ENCODE results near the gene BMP8B. TPM values are rescaled to one million over a fixed set of nuclear protein-coding genes. Genes with fewer than 3 reads are reported as not detected.
"Not testable (repeated sequence)": the region's sequence is repeated elsewhere in the genome, so short reads cannot be mapped to it uniquely, and the experiment has no call there.

The BMP8B gene
- total and polyA plus RNA-seq, 2 donors (not counting 1 experiment from before 2014, with no cell fraction given): 0.01 TPM; not detected in 1

- Histone ChIP-seq H3K27ac (ENCODE audit: insufficient read depth, low read length) (no peak overlapping the region), H3K4me2 (ENCODE audit: extremely low read depth, insufficient read depth, low read length) (no peak overlapping the region), H3K9me3 (ENCODE audit: control insufficient read depth, insufficient read depth, low read depth, low read length) (no peaks in the 10 kb centered on the region), H3K4me3 (replicated peaks in 1 of 4; ENCODE audit: control extremely low read depth in 1 of 4, insufficient read depth in 1 of 4, low read depth in 3 of 4, low read length in 4 of 4) (no peak overlapping the region), H2AFZ (ENCODE audit: low read length) (no peak overlapping the region), H3K36me3 (ENCODE audit: control insufficient read depth, insufficient read depth, low read length) (no peaks in the 10 kb centered on the region), H3K9ac (ENCODE audit: insufficient read depth, low read length) (no peak overlapping the region), H4K20me1 (ENCODE audit: control insufficient read depth, extremely low read depth, insufficient read depth, low read length) (no peaks in the 10 kb centered on the region), H3K79me2 (ENCODE audit: control insufficient read depth, insufficient read depth, low read length) (no peaks in the 10 kb centered on the region), H3K27me3 (ENCODE audit: control insufficient read depth, insufficient read depth, low read length) (peaks cover 10% of the 10 kb centered on the region), H3K4me1 (ENCODE audit: control insufficient read depth, extremely low read depth, insufficient read depth, low read length) (no peaks in the 10 kb centered on the region)
- TF ChIP-seq EZH2 (IDR thresholded peaks at IDR 0.05; ENCODE audit: low read length, missing control alignments) (no peak), CTCF (conservative IDR thresholded peaks at IDR 0.05 in 1 of 2, IDR thresholded peaks at IDR 0.05 in 1 of 2; ENCODE audit: low read depth in 1 of 2, low read length in 2 of 2) (no peak)
- DNase-seq (ENCODE audit: low read depth in 2 of 2): no peak
These were observed 11.8 kb downstream of the BMP8B start for GRCh38 chr1:39776886-39777285.

- Histone ChIP-seq H3K9ac (ENCODE audit: insufficient read depth, low read length) (no peak overlapping the region), H4K20me1 (ENCODE audit: control insufficient read depth, extremely low read depth, insufficient read depth, low read length) (no peaks in the 10 kb centered on the region), H3K4me1 (ENCODE audit: control insufficient read depth, extremely low read depth, insufficient read depth, low read length) (no peaks in the 10 kb centered on the region), H3K4me3 (replicated peaks in 1 of 4; ENCODE audit: control extremely low read depth in 1 of 4, insufficient read depth in 1 of 4, low read depth in 3 of 4, low read length in 4 of 4) (no peak overlapping the region), H3K9me3 (ENCODE audit: control insufficient read depth, insufficient read depth, low read depth, low read length) (no peaks in the 10 kb centered on the region), H3K4me2 (ENCODE audit: extremely low read depth, insufficient read depth, low read length) (no peak overlapping the region), H3K27me3 (ENCODE audit: control insufficient read depth, insufficient read depth, low read length) (peaks cover 10% of the 10 kb centered on the region), H3K79me2 (ENCODE audit: control insufficient read depth, insufficient read depth, low read length) (no peaks in the 10 kb centered on the region), H3K27ac (ENCODE audit: insufficient read depth, low read length) (no peak overlapping the region), H2AFZ (ENCODE audit: low read length) (no peak overlapping the region), H3K36me3 (ENCODE audit: control insufficient read depth, insufficient read depth, low read length) (no peaks in the 10 kb centered on the region)
- TF ChIP-seq EZH2 (IDR thresholded peaks at IDR 0.05; ENCODE audit: low read length, missing control alignments): no peak
- no peak for TF ChIP-seq CTCF (conservative IDR thresholded peaks at IDR 0.05 in 1 of 2, IDR thresholded peaks at IDR 0.05 in 1 of 2; ENCODE audit: low read depth in 1 of 2, low read length in 2 of 2)
- DNase-seq (ENCODE audit: low read depth in 2 of 2): no peak
These were observed 12.3 kb downstream of the BMP8B start for GRCh38 chr1:39776400-39776713.

- H3K9ac ChIP-seq (ENCODE audit: insufficient read depth, low read length); H2AFZ ChIP-seq (ENCODE audit: low read length); H3K4me1 ChIP-seq (ENCODE audit: control insufficient read depth, extremely low read depth, insufficient read depth, low read length); H3K79me2 ChIP-seq (ENCODE audit: control insufficient read depth, insufficient read depth, low read length); H4K20me1 ChIP-seq (ENCODE audit: control insufficient read depth, extremely low read depth, insufficient read depth, low read length); H3K4me3 ChIP-seq (replicated peaks in 1 of 4; ENCODE audit: control extremely low read depth in 1 of 4, insufficient read depth in 1 of 4, low read depth in 3 of 4, low read length in 4 of 4); H3K36me3 ChIP-seq (ENCODE audit: control insufficient read depth, insufficient read depth, low read length); H3K4me2 ChIP-seq (ENCODE audit: extremely low read depth, insufficient read depth, low read length); DNase-seq (ENCODE audit: low read depth in 2 of 2); H3K9me3 ChIP-seq (ENCODE audit: control insufficient read depth, insufficient read depth, low read depth, low read length); H3K27ac ChIP-seq (ENCODE audit: insufficient read depth, low read length): not testable (repeated sequence)
- H3K27me3 ChIP-seq (ENCODE audit: control insufficient read depth, insufficient read depth, low read length): peaks cover 10% of the 10 kb centered on the region
These were observed 12.8 kb downstream of the BMP8B start for GRCh38 chr1:39775676-39776399.

- not testable (repeated sequence) for H2AFZ ChIP-seq (ENCODE audit: low read length); H3K9ac ChIP-seq (ENCODE audit: insufficient read depth, low read length); H3K27me3 ChIP-seq (ENCODE audit: control insufficient read depth, insufficient read depth, low read length); H3K4me3 ChIP-seq (replicated peaks in 1 of 4; ENCODE audit: control extremely low read depth in 1 of 4, insufficient read depth in 1 of 4, low read depth in 3 of 4, low read length in 4 of 4); H3K4me1 ChIP-seq (ENCODE audit: control insufficient read depth, extremely low read depth, insufficient read depth, low read length); H3K36me3 ChIP-seq (ENCODE audit: control insufficient read depth, insufficient read depth, low read length); H4K20me1 ChIP-seq (ENCODE audit: control insufficient read depth, extremely low read depth, insufficient read depth, low read length); H3K4me2 ChIP-seq (ENCODE audit: extremely low read depth, insufficient read depth, low read length); H3K9me3 ChIP-seq (ENCODE audit: control insufficient read depth, insufficient read depth, low read depth, low read length); H3K27ac ChIP-seq (ENCODE audit: insufficient read depth, low read length); H3K79me2 ChIP-seq (ENCODE audit: control insufficient read depth, insufficient read depth, low read length); DNase-seq (ENCODE audit: low read depth in 2 of 2)
These were observed 13.5 kb downstream of the BMP8B start for GRCh38 chr1:39775141-39775540.

- H3K9ac ChIP-seq (ENCODE audit: insufficient read depth, low read length); H3K4me2 ChIP-seq (ENCODE audit: extremely low read depth, insufficient read depth, low read length); H2AFZ ChIP-seq (ENCODE audit: low read length); DNase-seq (ENCODE audit: low read depth in 2 of 2); H3K27ac ChIP-seq (ENCODE audit: insufficient read depth, low read length); H3K9me3 ChIP-seq (ENCODE audit: control insufficient read depth, insufficient read depth, low read depth, low read length); H3K79me2 ChIP-seq (ENCODE audit: control insufficient read depth, insufficient read depth, low read length); H4K20me1 ChIP-seq (ENCODE audit: control insufficient read depth, extremely low read depth, insufficient read depth, low read length); H3K27me3 ChIP-seq (ENCODE audit: control insufficient read depth, insufficient read depth, low read length); H3K36me3 ChIP-seq (ENCODE audit: control insufficient read depth, insufficient read depth, low read length); H3K4me3 ChIP-seq (replicated peaks in 1 of 4; ENCODE audit: control extremely low read depth in 1 of 4, insufficient read depth in 1 of 4, low read depth in 3 of 4, low read length in 4 of 4); H3K4me1 ChIP-seq (ENCODE audit: control insufficient read depth, extremely low read depth, insufficient read depth, low read length): not testable (repeated sequence)
These were observed 15.2 kb downstream of the BMP8B start for GRCh38 chr1:39773369-39773979.

Measured in fibroblast of lung (primary cell).